OCI-LY3 (cell line): Measurements from ENCODE around the gene VIT.

Experiments
- H2AFZ ChIP-seq: fragments of 200-600, 300-600 bp; shearing (Covaris generic); 2 replicates; pipeline ENCODE4 v1.6.0; 2014; ENCODE audit warnings: antibody characterized with exemption, low read depth, low read length
- H3K27ac ChIP-seq: fragments of 200-600, 300-600 bp; sonication (generic); 2 replicates; pipeline ENCODE4 v1.5.1; 2014; ENCODE audit warnings: mild to moderate bottlenecking, low read length, moderate library complexity, mixed read lengths
- H3K27me3 ChIP-seq: fragments of 200-600, 300-600 bp; sonication (generic); 2 replicates; pipeline ENCODE4 v1.6.1; 2014; ENCODE audit warnings: low read depth, low read length, mixed read lengths
- H3K36me3 ChIP-seq: fragments of 200-600, 300-600 bp; sonication (generic); replicated peaks from 2 replicates; pipeline ENCODE3; 2014; ENCODE audit warnings: low read depth, low read length, mixed read lengths
- H3K4me1 ChIP-seq: fragments of 300-600, 200-600 bp; sonication (generic); 2 replicates; pipeline ENCODE4 v1.6.1; 2014; ENCODE audit warnings: low read length, mixed read lengths
- H3K4me2 ChIP-seq: fragments of 200-600, 300-600 bp; sonication (generic); 2 replicates; pipeline ENCODE4 v1.6.1; 2014; ENCODE audit warnings: low read length, mixed read lengths
- H3K4me3 ChIP-seq: fragments of 300-600, 200-600 bp; sonication (generic); 2 replicates; pipeline ENCODE4 v1.5.1; 2014; ENCODE audit warnings: antibody characterized with exemption, mild to moderate bottlenecking, low read length, moderate library complexity
- H3K79me2 ChIP-seq: fragments of 300-600, 200-600 bp; shearing (Covaris generic); 2 replicates; pipeline ENCODE4 v1.6.1; 2014; ENCODE audit warnings: mild to moderate bottlenecking, low read length, mixed read lengths
- H3K9ac ChIP-seq: fragments of 300-600, 200-600 bp; shearing (Covaris generic); 2 replicates; pipeline ENCODE4 v1.6.0; 2014; ENCODE audit warnings: mild to moderate bottlenecking, low read length, moderate library complexity
- H3K9me3 ChIP-seq: fragments of 200-600, 300-600 bp; shearing (Covaris generic); 2 replicates; pipeline ENCODE4 v1.6.1; 2014; ENCODE audit warnings: low read length, mixed read lengths; ENCODE audit not compliant: insufficient read depth
- H4K20me1 ChIP-seq: fragments of 200-600, 300-600 bp; sonication (generic); 2 replicates; pipeline ENCODE4 v1.6.1; 2016; ENCODE audit warnings: low read length, mixed read lengths; ENCODE audit not compliant: insufficient read depth
- EZH2phosphoT487 ChIP-seq: fragments of 200-600 bp; shearing (Covaris generic); IDR thresholded peaks from 2 replicates; pipeline ENCODE4 v1.6.1; 2018; ENCODE audit warnings: antibody characterized with exemption, mixed run types, low read depth
- TF ChIP-seq, protein P1 (sequence below): fragments of 200-600, 300-600 bp; sonication (generic); IDR thresholded peaks from 2 replicates; pipeline ENCODE4 v1.5.1; 2014; ENCODE audit warnings: antibody characterized with exemption, low read length, low read depth

Gene VIT

DNA sequence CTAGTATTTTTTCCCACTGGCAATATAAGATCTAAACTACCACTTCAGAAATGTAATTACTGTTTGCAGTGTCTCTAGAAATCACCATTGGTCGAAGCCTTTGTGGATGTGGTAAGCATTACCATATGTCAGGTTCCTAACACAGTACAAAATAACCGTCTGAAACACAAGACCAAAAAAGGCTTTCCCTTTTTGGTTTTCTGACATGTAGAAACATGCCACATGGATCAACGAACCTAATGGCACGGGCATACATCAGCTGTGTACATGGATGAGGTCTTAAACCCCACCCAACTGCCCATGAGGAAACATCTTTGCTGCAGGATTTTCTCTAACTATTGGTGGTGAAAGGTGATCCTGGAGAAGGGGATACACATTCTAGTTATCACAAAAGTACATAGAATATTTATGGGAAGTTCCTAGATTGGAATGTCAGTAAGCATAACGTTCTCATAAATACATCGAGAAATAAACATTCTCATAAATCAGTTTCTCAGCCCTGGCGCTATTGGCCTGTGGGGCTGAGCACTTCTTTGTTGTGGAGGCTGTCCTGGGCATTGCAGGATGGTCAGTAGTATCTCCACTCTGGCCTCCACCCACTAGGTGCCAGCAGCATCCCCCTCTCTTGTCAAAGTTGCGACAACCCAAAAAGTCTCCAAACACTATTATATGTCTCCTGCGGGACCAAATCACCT, 9.0 kb downstream of the VIT start:
- H4K20me1 ChIP-seq, result no peaks in the 10 kb centered on the region
- no peak overlapping the region for H3K4me2 ChIP-seq
- no peak overlapping the region for H2AFZ ChIP-seq
- no peaks in the 10 kb centered on the region for H3K36me3 ChIP-seq
- 0 out of 2 replicates have a peak, but pooled peaks cover 3% of the 10 kb centered on the region for H3K27me3 ChIP-seq
- H3K27ac ChIP-seq, result no peak overlapping the region
- TF ChIP-seq, protein P1, sequence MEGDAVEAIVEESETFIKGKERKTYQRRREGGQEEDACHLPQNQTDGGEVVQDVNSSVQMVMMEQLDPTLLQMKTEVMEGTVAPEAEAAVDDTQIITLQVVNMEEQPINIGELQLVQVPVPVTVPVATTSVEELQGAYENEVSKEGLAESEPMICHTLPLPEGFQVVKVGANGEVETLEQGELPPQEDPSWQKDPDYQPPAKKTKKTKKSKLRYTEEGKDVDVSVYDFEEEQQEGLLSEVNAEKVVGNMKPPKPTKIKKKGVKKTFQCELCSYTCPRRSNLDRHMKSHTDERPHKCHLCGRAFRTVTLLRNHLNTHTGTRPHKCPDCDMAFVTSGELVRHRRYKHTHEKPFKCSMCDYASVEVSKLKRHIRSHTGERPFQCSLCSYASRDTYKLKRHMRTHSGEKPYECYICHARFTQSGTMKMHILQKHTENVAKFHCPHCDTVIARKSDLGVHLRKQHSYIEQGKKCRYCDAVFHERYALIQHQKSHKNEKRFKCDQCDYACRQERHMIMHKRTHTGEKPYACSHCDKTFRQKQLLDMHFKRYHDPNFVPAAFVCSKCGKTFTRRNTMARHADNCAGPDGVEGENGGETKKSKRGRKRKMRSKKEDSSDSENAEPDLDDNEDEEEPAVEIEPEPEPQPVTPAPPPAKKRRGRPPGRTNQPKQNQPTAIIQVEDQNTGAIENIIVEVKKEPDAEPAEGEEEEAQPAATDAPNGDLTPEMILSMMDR, result no peak
- no peak for TF ChIP-seq EZH2phosphoT487
- no peaks in the 10 kb centered on the region for H3K4me1 ChIP-seq
- H3K9me3 ChIP-seq, result no peaks in the 10 kb centered on the region
- no peaks in the 10 kb centered on the region for H3K79me2 ChIP-seq
- no peak overlapping the region for H3K9ac ChIP-seq
- no peak overlapping the region for H3K4me3 ChIP-seq

DNA sequence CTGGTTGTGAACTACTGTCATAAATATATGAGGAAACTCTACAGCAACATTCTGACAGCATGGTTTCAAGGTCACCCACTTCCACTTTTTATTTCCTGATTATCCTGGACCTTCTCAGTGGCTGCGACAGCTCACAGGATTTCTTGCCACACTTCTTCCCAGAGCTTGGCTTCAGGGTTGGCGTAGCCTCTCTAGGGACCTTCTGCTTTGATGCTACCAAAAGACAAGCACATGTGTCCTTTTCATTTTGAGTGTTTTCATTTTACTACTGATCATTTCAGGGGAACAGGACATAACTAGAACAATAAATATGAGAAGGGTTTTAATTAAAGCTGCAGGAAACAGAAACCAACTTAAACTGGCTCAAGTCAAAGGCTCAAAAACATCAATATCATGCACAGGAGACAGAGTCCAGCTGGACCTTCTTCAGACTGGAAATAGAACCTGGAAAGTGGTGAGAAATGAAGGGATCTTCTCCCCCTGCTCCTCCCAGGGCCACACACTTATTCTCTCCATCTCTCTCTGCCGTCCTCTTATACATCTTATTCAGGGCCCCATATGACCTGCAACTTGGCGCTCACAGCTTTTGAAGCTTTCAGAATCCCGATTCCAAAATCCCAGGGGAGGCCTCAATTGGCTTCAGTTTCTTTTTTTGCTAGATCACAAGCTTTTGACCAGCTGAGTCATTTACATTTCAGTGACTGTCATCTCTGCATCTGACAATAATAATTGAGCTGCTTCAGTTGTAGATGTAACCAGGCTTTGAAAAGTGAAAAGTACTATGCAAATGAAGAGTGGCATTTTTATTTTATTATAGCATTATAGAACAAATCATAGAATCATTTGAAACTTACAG, 9.7 kb downstream of the VIT start:
- H3K9ac ChIP-seq, result no peak overlapping the region
- no peaks in the 10 kb centered on the region for H3K79me2 ChIP-seq
- TF ChIP-seq, protein P1, result no peak
- no peak for TF ChIP-seq EZH2phosphoT487
- no peak overlapping the region for H3K27ac ChIP-seq
- H2AFZ ChIP-seq, result no peak overlapping the region
- 0 out of 2 replicates have a peak, but pooled peaks cover 5% of the 10 kb centered on the region for H3K9me3 ChIP-seq
- no peaks in the 10 kb centered on the region for H3K36me3 ChIP-seq
- no peak overlapping the region for H3K4me3 ChIP-seq
- no peak overlapping the region for H3K4me2 ChIP-seq
- no peaks in the 10 kb centered on the region for H4K20me1 ChIP-seq
- no peaks in the 10 kb centered on the region for H3K4me1 ChIP-seq
- H3K27me3 ChIP-seq, result 0 out of 2 replicates have a peak, but pooled peaks cover 3% of the 10 kb centered on the region

DNA sequence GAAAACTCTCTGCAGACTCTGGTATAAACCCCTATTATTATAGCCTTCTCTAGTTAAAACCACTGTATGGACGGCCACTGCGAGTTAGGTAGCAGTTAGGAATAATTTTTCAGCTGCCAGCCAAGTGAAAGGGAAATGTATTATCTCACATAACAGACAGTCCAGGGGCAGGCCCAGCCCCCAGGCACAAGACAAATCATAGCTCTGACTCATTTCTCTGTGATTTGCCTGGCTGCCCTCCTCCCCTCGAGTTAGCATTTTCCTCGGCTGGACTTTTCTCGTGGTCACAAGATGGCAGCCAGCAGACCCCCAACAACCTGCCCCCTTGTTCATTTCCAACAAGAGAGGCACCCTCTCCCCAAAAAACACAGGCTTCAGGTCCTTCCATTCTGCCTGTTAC, 10.5 kb downstream of the VIT start:
- Histone ChIP-seq H3K36me3 (no peaks in the 10 kb centered on the region), H3K4me2 (no peak overlapping the region), H3K27ac (no peak overlapping the region), H3K4me1 (no peaks in the 10 kb centered on the region), H3K27me3 (no peaks in the 10 kb centered on the region), H2AFZ (no peak overlapping the region), H3K79me2 (no peaks in the 10 kb centered on the region), H3K9ac (no peak overlapping the region), H4K20me1 (no peaks in the 10 kb centered on the region), H3K4me3 (no peak overlapping the region), H3K9me3 (0 out of 2 replicates have a peak, but pooled peaks cover 5% of the 10 kb centered on the region)
- no peak for TF ChIP-seq EZH2phosphoT487
- TF ChIP-seq, protein P1, result no peak
